ENCODE data around the gene UBE2QL1.

UBE2QL1 gene, protein sequence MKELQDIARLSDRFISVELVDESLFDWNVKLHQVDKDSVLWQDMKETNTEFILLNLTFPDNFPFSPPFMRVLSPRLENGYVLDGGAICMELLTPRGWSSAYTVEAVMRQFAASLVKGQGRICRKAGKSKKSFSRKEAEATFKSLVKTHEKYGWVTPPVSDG

DNA sequence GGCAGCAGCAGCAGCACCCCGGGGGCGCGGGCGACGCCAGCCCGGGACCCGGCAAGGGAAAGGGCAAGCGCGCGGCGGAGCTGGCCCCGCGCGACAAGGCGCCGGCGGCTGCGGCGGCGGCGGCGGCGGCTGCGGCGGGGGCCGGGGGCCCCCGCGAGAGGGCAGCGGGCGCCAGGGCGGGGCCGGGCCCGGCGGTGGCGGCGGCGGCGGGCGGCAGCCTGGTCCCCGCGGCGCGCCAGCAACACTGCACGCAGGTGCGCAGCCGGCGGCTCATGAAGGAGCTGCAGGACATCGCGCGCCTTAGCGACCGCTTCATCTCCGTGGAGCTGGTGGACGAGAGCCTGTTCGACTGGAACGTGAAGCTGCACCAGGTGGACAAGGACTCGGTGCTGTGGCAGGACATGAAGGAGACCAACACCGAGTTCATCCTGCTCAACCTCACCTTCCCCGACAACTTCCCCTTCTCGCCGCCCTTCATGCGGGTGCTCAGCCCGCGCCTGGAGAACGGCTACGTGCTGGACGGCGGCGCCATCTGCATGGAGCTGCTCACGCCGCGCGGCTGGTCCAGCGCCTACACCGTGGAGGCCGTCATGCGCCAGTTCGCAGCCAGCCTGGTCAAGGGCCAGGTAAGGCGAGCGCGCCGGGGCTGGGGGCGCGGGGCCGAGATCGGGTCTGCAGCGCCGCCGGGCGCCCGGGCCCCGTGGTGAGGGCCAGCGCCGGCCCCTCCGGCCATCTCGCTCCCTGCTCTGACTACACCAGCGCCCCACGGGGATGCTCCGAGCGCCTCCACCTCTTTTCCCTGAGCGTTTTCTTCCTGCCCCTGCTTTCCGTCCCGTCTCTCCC is at the start of gene UBE2QL1:
Gene UBE2QL1 (plus strand): TSS at position 238 of the 843 bp plus-strand sequence. CDS start 35 bp downstream, at position 273.
- DNase-seq: peak; percentile 67 to 71

DNA sequence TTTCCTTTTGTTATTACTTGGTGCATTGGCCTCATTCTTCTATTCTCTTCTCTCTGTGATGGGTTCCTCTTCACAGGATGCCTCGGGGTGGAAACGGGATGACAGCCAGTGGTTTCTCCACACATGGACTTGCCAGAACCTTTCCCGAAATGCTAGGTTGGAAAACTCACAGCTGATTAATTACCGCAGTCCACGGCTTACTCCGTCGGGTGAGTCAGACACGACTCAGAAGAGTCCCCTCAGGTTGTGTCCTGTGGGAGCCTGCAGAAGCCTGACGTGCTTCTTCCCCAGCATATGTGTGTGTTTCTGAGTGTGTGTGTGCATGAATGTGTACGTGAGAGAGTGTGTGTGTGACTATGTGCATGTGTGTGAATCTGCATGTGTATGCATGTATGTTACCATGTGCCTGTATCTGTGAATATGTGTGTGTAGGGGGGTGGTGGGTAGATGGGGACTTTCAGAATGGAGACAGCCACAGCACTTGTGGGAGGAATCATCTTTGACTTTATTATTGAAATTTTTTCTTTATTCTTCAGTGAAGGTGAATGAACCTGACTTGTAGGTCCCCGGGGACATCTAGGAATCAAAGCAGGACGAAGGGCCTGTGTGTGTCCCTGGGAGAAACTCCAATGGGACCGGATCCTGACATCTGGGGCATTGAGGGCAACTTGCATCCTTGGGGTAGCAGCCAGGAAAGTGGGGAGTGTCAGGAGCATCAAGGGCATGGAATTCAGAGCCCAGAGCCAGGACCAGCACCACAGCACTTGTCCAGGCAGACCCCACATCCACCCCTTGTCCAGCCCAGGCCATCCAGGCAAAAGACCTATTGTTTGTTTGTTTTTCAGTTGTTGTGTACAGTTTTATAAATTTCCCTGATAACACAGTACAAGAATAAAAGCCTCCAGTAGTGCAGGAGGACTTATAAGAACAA is 48.4 kb upstream of the UBE2QL1 start:
- DNase-seq: no peak

DNA sequence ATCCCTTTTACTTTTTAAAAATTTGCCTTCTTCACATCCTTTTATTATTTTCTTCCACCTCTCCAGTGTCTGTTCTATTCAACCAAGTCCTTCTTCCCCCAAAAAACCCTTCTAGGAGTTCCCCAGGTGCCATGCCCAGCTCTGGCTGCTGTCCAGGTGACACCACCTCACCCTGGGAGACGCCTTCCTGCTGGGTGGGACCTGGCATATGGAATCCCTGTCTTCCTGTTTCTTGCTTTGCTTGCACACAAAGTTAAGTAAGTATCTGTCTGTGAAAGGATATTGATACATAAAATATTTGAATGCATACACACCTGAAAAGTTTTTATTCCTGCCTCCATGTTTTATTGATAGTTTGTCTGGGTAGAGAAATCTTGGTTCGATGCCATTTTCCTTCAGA is 47.2 kb upstream of the UBE2QL1 start:
- DNase-seq: no peak

DNA sequence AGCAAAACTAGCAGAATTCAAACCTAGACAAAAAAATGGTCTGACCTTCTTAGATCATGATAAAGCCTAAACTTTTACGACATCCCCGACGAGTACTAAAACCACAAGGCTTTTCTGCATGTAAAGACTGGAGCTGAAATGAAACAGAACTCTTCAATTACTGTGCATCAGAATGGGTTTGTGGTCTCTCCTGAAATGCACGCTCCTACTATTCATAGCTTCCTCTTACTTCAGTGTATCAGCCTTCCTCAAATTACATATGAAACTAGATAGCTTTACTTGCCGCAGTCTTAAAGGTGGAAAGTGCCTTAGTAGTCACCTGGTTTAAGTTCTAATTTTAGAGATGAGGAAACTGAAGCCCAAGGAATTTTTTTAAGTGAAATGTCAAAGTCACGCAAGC is 45.7 kb upstream of the UBE2QL1 start:
- no peak for DNase-seq

DNA sequence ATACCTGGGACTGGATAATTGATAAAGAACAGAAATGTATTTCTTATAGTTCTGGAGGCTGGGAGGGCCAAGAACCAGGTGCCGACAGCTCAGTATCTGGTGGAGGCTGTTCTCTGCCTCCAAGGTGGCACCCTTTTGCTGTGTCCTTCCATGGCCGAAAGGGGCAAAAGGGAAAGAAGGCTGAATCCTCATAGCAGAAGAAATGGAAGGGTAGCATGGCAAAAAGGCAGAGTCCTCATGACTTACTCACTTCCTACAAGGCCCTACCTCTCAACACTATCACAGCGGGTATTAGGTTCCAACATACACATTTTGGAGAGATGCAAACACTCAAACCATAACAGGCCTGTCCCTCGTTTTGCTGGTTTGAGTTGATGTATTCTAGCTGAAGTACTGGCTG is 45.2 kb upstream of the UBE2QL1 start:
- no peak for DNase-seq

DNA sequence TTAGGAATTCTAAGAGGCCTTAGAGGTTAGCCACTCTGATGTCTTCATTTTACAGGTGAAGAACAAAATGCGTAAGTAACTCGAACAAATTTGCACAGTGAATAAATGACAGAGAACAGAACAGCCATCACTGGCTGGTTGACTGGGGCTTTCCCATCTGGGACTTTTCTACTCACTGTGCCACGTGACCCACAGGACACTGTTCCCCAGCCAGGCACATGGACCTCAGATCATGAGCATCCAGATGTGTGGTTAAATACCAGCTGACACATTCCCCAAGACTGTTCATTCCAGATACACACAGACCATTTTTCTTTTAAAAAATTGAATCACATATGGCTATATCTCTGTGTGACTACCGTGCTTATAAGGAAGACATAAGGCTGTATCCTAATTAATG is 44.5 kb upstream of the UBE2QL1 start:
- DNase-seq: no peak

- no peak for DNase-seq
Observed at GRCh38 chr5:6405591-6405990, 43.1 kb upstream of the UBE2QL1 start.

DNA sequence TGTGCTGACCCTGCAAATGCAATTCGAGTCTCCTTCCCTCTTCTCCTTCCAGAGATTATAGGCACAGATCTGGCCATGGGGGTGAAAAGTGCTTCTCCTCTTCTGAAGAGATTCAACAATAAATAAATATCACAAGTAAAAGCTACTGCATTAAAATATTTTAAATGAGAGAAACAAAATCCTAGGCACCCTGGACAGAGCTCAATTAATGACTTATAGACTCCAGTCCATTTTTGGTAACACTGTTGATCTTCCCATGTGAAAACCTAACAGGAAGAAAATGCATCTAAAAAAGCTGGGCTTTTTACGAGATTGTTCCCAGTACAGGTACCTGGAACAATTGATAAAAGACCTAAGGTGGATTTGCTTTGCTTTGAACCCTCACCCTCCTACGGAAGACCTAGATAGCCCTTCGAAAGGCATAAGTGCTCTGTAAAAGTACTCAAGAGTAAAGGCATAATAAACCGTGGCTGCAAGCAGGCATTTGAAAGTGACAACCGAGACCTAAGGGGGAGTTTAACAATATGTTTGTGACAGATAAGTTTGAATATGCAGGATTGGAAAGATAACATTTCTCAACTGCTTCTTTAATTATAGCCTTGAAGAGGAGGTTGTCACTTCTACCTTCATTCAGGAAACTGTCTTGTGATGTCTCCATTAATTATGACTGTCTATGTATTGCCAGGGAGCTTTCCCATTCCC is 41.0 kb upstream of the UBE2QL1 start:
- DNase-seq: no peak

DNA sequence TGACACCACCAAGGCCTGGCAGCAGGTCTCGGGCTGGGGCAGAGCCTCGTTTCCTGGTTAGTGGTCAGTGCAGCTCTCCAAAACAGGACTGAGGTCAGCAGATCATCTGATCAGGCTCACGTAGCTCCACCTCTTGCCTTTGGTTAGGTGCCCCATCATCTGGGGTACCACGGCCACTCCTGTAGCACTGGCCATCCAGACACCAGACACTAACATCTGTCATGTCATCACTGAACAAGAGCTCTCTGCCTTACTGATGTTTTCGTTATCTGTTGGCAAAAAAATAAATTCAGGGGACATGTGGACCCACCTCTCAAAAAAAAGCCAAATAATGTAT is 40.4 kb upstream of the UBE2QL1 start:
- no peak for DNase-seq

DNA sequence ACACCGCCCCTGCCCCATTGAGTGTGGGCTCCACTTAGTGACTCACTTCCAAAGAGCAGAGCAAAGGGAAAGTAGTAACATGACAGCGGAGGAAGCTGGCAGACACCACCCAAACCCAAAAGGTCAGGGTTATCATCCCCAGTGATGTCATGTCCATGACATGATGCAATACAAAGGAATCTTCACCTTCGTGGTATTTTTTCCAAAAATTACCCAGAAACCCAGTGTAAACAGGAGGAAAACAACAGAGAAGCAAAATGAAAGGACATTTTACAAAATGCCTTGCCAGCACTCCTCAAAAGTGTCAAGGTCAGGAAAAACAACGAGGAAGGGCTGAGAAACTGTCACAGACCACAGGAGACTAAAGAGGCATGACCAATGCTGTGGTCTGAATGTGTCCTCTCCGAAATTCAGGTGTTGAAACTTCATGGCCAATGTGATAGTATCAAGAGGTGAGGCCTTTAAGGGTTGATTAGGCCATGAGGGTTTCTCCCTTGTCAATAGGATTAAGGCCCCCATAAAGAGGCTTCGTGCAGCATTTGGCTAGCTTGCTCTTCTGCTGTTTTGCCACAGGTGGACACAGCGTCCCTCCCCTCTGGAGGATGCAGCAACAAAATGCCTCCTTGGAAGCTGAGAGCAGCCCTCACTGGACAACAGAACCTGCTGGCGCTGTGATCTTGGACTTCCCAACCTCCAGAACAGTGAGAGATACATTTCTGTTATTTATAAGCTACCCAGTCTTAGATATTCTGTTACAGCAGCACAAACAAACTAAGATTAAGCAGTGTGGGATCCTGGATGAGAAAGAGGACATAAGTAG is 39.8 kb upstream of the UBE2QL1 start:
- no peak for DNase-seq

- no peak for DNase-seq
Observed at GRCh38 chr5:6410421-6410820, 38.2 kb upstream of the UBE2QL1 start.

GRCh38 chr5:6411141-6411540 is 37.5 kb upstream of the UBE2QL1 start:
- DNase-seq: no peak

- DNase-seq: no peak
Observed at GRCh38 chr5:6412811-6413210, 35.8 kb upstream of the UBE2QL1 start.

DNA sequence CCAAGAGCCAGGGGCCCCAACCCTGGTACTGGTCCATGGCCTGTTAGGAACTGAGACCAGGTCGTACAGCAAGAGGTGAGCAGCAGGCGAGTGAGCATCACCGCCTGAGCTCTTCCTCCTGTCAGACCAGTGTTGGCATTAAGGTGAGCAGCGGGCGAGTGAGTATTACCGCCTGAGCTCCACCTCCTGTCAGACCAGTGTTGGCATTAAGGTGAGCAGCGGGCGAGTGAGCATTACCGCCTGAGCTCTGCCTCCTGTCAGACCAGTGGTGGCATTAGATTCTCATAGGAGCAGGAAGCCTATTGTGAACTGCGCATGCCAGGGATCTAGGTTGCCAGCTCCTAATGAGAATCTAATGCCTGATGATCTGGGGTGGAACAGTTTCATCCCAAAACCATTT is 31.0 kb upstream of the UBE2QL1 start:
- DNase-seq: no peak

DNA sequence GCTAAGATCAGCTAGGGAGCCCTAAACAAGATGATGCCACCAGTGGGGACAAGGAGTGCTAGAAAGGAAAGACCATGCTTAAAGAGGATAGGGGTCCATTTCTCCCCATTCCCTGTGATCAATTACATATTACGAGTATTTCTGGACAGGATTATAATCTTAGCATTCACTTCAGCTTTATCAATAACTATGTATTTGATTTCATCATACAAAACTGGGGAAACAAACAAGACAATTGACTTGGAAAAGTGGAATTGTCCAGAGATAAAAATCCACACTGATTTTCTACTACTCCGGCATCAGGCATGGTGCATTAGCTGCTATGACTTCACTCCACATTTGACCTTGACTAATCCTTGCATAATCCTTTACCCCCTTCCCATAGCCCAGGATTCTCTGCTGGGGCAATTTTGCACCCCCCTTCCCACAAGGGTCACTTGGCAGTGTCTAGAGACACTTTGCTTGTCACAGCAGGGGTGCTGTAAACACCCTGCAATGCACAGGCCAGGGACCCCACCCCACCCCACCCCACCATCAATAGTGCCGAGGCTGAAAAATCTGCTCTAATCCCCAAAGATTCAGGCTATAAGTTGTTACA is 29.9 kb upstream of the UBE2QL1 start:
- DNase-seq: no peak

DNA sequence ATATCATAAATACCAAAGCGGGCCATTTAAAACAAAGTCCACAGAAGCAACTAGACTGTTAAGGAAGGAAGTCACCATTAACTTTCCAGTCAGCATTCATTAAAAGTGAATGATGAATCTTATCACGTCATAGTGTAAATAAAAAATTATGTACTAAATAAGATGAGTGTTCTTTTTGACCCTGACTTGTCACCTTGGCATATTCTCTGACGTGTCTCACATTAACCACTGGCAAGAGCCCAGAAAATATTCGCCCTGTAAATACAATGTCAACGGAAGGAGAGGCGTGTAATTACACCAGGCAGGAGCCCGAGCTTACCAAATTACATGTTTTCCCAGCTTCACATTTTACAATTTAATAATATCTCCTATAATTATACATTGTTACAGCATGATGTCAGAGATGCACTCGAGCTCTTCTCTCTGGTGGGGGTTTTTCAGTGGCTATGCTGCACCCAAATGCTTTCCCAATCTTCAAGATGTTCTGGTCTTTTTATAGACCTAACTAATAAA is 29.3 kb upstream of the UBE2QL1 start:
- peak; percentile 15 to 61 for DNase-seq

GRCh38 chr5:6423327-6424109 is 25.1 kb upstream of the UBE2QL1 start:
- no peak for DNase-seq

GRCh38 chr5:6424110-6424659 is 24.5 kb upstream of the UBE2QL1 start:
- no peak for DNase-seq

DNA sequence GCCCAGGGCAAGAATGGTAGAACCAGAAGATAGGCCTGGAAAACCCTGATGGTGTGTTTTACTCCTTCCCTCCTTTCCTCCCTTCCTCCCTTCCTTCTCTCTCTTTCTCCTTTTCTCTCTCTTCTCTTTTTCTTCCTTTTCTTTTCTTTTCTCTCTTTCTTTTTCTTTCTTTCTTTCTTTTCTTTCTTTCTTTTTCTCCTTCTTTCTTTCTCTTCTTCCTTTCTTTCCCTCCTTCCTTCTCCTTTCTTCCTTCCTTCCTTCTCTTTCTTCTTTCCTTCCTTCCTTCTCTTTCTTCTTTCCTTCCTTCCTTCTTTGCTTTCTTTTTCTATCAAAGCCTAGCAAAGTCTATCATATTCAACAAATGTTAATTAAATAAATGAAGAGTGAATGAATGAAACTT is 24.0 kb upstream of the UBE2QL1 start:
- no peak for DNase-seq

GRCh38 chr5:6427694-6428093 is 21.0 kb upstream of the UBE2QL1 start:
- DNase-seq: no peak
